ENCODE measurements around the gene CBARP.
A peak's percentile ranks its signal among the peaks of the same experiment; 100 is the strongest.

- TF ChIP-seq ZBTB10 (CRISPR knock-in tag; IDR thresholded peaks at IDR 0.05; ENCODE audit: borderline replicate concordance), result no peak
- no peak for TF ChIP-seq ZNF24 (IDR thresholded peaks at IDR 0.05)
- no peak for TF ChIP-seq TFE3 (CRISPR knock-in tag; IDR thresholded peaks at IDR 0.05)
- no peak for TF ChIP-seq MEIS1 (CRISPR knock-in tag; IDR thresholded peaks at IDR 0.05; ENCODE audit: borderline replicate concordance)
- no peak for TF ChIP-seq ELK4 (CRISPR knock-in tag; IDR thresholded peaks at IDR 0.05; ENCODE audit: borderline replicate concordance)
- TF ChIP-seq ZMAT5 (CRISPR knock-in tag; IDR thresholded peaks at IDR 0.05; ENCODE audit: borderline replicate concordance, low read depth), result no peak
- no peak for TF ChIP-seq SP1 (IDR thresholded peaks at IDR 0.05)
- TF ChIP-seq SP1 (CRISPR knock-in tag; IDR thresholded peaks at IDR 0.05), result no peak
- peak; percentile 32; the same call in 1 of the 2 replicates for TF ChIP-seq MYC (CRISPR knock-in tag; IDR thresholded peaks at IDR 0.05; ENCODE audit: borderline replicate concordance)
- TF ChIP-seq JUN (CRISPR knock-in tag; IDR thresholded peaks at IDR 0.05), result no peak
- no peak for TF ChIP-seq E2F5 (CRISPR knock-in tag; conservative IDR thresholded peaks at IDR 0.05)
- TF ChIP-seq MAZ (IDR thresholded peaks at IDR 0.05; ENCODE audit: borderline replicate concordance, low read depth, low read length), result no peak
- TF ChIP-seq MAZ (CRISPR knock-in tag; IDR thresholded peaks at IDR 0.05; ENCODE audit: low read depth), result no peak; the same call in 1 of the 2 replicates
Measured at GRCh38 chr19:1238369-1239303, 831 bp upstream of the CBARP start.
